Vagina (tissue), 2 donors: ENCODE measurements around the gene EFTUD2.

Source experiments
- CTCF ChIP-seq, 3 experiments: fragments of 450-650 bp in 2 of 3; fragments of 200-600 bp in 1 of 3; sonication (generic) in 1 of 3; IDR thresholded peaks; one replicate each; pipeline ENCODE4 v1.5.1; 2017 to 2019; ENCODE audit warnings: antibody characterized with exemption in 3 of 3, mild to moderate bottlenecking in 2 of 3, moderate library complexity in 2 of 3
- POLR2A ChIP-seq, 2 donors: fragments of 450-650 bp; IDR thresholded peaks; one replicate each; pipeline ENCODE4 v1.6.1; 2017; ENCODE audit warnings: antibody characterized with exemption in 2 of 2, mild to moderate bottlenecking in 2 of 2, moderate library complexity in 2 of 2
- POLR2AphosphoS5 ChIP-seq, 2 donors: sonication (generic); formaldehyde crosslinking; IDR thresholded peaks; one replicate each; pipeline ENCODE4 v1.9.0; 2017; ENCODE audit warnings: antibody characterized with exemption in 2 of 2, mild to moderate bottlenecking in 2 of 2, low read depth in 1 of 2; ENCODE audit not compliant: insufficient read depth in 1 of 2

DNA sequence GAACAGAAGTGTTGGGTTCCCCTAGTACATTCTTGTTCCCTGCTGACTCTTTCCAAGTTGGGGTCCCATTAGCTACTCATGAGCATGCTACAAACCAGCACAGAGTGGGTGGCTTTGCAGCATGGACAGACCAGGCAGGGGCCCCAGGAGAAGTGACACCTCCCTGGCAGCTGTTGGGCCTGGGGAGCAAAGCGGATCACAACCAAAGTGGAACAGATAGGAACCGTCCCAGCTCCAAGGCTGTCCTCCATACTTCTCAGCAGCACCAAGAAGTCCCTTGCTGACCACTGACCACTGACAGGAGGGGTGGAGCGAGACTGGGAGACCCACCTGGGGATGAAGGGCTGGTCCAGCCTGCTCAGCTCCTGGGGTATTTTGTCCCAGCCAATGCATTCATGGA, 28.5 kb upstream of the EFTUD2 start:
- no peak for TF ChIP-seq CTCF (IDR thresholded peaks at IDR 0.05)
- no peak for TF ChIP-seq POLR2A (IDR thresholded peaks at IDR 0.05)
- TF ChIP-seq POLR2AphosphoS5 (IDR thresholded peaks at IDR 0.05; ENCODE audit: insufficient read depth in 1 of 2, low read depth in 1 of 2) = no peak
